ENCODE results near the gene LNX1.

Gene LNX1

DNA sequence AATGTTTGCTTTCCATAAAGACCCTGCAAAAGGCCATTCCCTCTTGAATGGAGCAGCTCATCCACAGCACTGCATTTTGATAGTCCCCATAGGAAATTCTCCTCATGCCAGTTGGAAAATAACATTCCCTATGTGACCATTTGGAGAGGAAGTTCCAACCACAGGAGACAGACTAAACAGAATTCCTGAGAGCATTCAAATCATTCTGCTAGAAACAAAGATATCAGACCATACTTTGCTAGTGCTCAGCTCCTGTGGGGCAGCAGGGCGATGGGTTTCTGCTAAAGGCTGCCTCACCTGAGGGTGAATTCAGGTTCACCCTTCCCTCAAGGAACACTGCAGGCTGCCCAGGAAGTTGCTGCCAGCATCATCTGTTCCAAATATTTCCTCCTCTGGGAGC lies 58.8 kb downstream of the LNX1 start:
- DNase-seq, result no peak

GRCh38 chr4:53531585-53532224 lies 59.6 kb downstream of the LNX1 start:
- no peak for DNase-seq

DNA sequence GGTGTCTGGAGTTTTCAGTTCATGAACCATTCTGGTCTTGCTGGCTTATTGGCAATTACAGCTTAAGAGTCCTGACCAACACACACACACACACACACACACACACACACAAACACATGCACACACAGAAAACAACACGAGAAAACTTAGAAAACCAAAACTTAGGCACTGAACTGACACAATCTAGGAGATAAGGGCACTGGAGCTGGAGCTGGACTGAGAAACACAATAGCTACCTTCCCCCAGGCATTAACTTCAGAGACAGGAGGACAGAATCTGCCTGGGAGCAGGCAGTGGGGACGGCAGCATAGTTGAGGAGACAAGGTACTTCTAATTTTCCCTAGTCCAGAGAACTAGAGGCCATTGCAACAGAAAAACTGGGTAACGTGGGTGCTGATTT lies 62.3 kb downstream of the LNX1 start:
- DNase-seq, result no peak

GRCh38 chr4:53527930-53528329 lies 63.4 kb downstream of the LNX1 start:
- DNase-seq, result no peak

GRCh38 chr4:53527326-53527725 lies 64.0 kb downstream of the LNX1 start:
- DNase-seq, result no peak

DNA sequence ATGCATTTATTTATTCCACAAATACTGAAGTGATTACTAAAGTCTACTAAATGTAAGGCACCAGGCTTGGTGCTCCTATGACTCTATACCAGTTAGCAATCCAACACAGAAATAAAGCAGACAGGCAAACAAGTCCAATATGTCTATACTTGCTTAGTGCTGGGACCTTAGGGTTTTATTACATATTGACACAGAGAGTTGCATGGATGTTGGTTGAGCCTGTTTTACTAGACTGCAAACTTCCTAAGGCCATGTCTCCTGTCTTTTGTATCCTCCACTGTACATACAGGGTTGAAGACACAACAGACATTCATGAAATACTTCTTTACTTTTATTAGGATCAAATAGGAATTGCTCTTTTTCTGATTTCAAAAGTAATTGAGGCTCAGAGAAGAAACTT lies 69.0 kb downstream of the LNX1 start:
- no peak for DNase-seq

DNA sequence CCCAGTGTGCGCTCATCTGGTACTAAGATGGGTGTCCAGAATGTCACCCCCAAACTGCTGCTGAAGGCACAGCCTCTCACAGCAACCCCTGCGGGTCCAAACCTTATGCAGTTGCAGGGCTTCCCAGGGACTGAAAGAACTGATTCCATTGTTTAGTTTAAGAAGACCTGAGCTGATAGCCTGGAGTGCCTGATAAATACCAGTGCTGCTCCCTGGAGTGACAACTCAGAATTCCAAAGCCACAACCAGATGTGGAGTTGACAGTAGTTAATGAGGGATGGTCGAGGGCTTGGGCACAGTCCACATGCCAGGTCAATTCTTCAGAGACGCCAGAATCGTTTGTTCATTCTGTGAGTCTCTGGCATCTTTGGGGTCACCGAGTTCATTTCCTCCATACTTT lies 71.2 kb downstream of the LNX1 start:
- DNase-seq, result no peak

- no peak for DNase-seq
Measured at GRCh38 chr4:53518807-53519206, 72.5 kb downstream of the LNX1 start.

- DNase-seq, result no peak
Measured at GRCh38 chr4:53515076-53515475, 76.2 kb downstream of the LNX1 start.

GRCh38 chr4:53514509-53514908 lies 76.8 kb downstream of the LNX1 start:
- DNase-seq, result no peak

DNA sequence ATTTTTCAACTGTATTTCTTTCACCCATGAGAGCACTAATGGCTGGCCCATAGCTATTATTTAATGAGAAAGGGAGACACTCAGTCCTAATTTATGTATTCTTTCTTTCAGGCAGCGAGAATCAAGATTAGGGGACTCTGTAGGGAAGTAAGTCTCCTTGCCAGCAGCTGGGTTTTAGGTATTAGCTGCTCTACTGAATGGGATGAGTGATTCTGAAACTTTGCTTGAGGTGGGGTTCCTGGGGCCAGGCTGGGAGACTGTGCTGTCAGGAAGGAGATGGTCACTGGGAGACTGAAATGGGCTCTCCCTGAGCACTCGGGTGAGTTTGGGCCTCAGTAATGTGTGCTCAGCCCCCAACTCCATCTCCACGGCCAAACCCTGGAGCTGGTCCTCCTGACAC lies 78.7 kb downstream of the LNX1 start:
- no peak for DNase-seq

DNA sequence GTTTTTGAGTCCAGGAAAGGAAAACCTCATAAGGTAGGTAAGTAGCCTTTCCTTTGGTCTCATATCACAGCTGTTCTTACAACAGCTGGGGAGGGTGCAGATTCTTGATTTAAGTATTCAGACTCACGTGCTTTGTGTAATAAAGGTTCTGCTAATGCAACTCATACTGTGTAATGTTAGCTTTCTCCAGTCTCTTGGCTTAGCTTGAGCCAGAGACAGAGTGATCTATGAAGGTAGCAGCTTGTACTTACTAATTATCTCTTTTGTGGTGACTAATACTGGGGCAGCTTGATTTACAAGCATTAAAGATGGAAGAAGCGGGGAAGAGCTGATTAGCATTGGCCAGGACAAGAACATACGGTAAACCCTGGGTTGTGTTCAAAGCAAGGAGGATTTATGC lies 80.3 kb downstream of the LNX1 start:
- DNase-seq, result no peak

- DNase-seq, result no peak
Measured at GRCh38 chr4:53510321-53510720, 81.0 kb downstream of the LNX1 start.

DNA sequence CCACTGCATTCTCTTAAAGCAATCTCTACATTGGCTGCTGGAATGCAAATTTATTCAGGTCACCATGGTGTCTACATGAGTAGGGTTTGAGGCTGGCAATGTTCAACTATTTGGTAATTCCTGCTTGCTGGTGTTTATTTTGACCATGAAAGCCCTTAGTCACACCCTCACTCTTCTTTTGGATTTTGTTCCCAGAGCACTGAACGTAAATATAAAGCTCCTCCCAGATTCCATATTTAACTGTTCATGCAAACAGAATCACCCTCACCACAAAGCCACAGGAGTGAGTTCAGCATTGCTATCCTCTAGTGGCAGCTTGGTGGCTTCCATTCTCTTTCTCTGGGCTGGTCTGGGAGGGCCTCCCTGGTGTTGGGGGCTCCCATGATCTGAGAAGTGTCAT lies 82.8 kb downstream of the LNX1 start:
- DNase-seq, result no peak

DNA sequence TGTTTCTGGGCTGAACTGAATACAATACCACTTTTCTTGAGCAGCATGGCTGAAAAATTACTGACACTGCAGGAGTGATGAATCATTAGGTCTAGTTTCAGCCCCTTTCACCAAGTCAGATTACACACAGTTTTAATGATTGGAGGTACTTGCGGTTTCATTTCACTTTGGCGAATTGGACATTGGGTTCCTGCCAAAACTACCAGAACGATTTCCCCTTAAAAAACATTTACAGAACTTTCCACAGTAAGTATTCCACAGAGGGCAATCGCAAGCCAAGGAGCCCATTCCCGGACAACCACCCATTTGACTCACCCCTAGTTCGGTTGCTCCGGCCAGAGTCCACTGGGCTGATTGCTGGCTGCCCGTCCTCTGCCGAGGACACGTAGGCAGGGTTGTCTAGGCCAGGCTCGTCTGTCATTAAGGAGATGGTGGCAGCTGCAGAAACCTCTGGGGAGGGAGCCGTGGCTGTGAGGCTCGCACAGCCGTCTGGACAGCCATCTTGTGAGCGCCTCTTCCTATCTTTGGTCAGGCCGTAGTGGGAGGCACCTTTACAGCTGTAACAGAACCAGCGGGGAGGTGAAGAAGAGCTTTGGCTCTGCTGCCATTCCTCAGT lies 83.5 kb downstream of the LNX1 start:
- peak in 1 of 3 donors; percentile 18 for DNase-seq

GRCh38 chr4:53507058-53507457 lies 84.2 kb downstream of the LNX1 start:
- DNase-seq, result no peak

DNA sequence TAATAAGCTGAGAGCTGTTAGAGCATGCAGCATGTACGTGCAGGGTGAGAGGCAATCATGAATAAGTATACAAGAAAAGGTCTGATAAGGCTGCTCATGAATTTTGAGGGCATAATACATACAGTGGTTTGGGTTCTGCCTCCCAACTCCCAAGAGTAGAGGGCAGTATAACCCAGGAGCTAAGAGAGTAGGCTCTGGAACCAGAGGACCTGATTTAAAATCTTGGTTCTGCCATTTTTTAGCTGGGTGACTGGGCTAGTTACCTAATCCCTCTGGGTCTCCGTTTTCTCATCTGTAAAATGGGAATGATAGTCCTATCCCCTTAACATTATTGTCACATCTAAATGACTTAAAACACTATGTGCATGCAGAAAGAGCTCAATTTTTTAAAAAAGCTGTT lies 85.3 kb downstream of the LNX1 start:
- DNase-seq, result no peak

DNA sequence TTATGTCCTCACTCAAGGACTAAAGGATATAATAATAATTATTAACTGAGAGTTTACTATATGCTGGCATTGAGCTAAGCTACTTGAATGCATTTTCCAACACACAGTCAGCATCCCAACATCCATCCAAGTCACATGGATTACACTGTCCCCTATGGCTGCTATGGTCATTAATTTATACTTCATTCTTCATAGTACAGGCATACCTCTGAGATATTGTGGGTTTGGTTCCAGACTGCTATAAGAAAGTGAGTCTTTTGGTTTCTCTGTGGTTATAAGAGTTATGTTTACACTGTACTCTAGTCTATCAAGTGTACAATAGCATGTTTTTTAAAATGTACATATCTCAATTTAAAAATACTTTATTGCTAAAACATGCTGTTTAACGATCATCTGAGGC lies 89.2 kb downstream of the LNX1 start:
- no peak for DNase-seq

DNA sequence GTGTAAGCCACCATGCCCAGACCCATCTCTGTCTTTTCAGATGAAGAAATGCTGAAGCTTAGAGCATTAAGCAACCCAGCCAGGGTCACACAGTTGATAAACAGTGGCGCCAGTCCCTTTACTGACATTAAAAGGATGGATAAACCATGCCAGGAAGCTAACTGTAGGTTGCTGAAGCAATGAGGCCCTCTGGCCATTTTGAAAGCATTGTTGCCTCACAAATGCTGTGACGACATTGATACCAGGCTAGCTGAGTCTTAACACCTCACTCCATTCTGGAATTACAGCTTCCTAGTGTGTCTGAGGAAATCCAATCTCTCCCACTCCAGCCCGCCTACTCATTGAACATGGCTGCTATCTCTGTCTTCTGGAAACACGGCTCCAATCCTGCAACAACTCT lies 89.7 kb downstream of the LNX1 start:
- no peak for DNase-seq

DNA sequence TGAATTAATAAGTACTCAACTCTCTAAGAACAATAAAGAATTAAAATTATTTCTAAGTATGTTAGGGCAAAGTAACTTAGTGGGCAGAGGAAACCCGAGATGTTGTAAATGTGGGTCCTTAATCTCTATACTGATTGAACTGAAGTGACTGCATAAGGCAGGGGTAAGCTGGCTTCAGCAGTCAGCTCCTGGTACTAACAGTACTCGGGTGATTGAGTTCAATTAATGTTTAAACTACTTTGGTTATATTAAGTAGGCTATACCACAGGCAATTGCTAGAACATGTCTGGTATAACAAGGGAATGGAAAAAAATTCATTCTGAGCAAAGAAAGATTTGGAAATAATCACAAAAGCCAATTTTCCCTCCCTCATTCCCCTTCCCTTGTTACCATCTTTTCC lies 90.7 kb downstream of the LNX1 start:
- DNase-seq, result no peak

GRCh38 chr4:53499791-53500190 lies 91.5 kb downstream of the LNX1 start:
- no peak for DNase-seq

DNA sequence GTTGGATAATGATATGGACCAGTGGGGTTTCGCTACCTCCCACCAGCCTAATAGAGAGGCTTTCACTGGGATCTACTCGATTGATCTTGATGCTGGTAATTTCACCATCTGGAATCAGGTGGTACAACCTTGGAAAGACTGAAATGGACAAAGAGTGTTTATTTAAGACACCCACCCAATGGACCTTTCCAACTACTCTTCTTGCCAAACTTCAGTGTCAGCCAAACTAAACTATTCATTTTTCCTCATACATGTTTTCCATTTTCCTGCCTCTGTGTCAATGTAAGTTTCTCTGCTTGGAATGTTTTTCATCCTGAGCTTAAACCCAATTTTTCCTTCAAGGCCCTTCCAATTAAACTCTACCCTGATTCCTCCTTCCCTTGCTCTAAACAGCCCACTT lies 92.6 kb downstream of the LNX1 start:
- DNase-seq, result no peak

- DNase-seq, result no peak
Measured at GRCh38 chr4:53497487-53498244, 93.6 kb downstream of the LNX1 start.

- no peak for DNase-seq
Measured at GRCh38 chr4:53494851-53495250, 96.4 kb downstream of the LNX1 start.
